ENCODE data around the gene PTK6.

The PTK6 gene

GRCh38 chr20:63568986-63569949 is 32.1 kb upstream of the PTK6 start:
- DNase-seq (ENCODE audit: low read depth in 2 of 2): no peak

GRCh38 chr20:63568170-63568981 is 31.2 kb upstream of the PTK6 start:
- DNase-seq (ENCODE audit: low read depth in 2 of 2): no peak

- peak; percentile 36 to 38 for DNase-seq (ENCODE audit: low read depth in 2 of 2)
Measured at GRCh38 chr20:63567386-63568169, 30.4 kb upstream of the PTK6 start.

GRCh38 chr20:63567136-63567385 is 29.9 kb upstream of the PTK6 start:
- DNase-seq (ENCODE audit: low read depth in 2 of 2): no peak

- DNase-seq (ENCODE audit: low read depth in 2 of 2): no peak
Measured at GRCh38 chr20:63566395-63567135, 29.4 kb upstream of the PTK6 start.

- no peak for DNase-seq (ENCODE audit: low read depth in 2 of 2)
Measured at GRCh38 chr20:63565699-63566335, 28.6 kb upstream of the PTK6 start.

GRCh38 chr20:63565021-63565698 is 28.0 kb upstream of the PTK6 start:
- DNase-seq (ENCODE audit: low read depth in 2 of 2): no peak

GRCh38 chr20:63564036-63564810 is 27.0 kb upstream of the PTK6 start:
- no peak for DNase-seq (ENCODE audit: low read depth in 2 of 2)

GRCh38 chr20:63563225-63563935 is 26.2 kb upstream of the PTK6 start:
- no peak for DNase-seq (ENCODE audit: low read depth in 2 of 2)

- no peak for DNase-seq (ENCODE audit: low read depth in 2 of 2)
Measured at GRCh38 chr20:63562461-63563224, 25.5 kb upstream of the PTK6 start.

- DNase-seq (ENCODE audit: low read depth in 2 of 2): no peak
Measured at GRCh38 chr20:63561624-63562396, 24.6 kb upstream of the PTK6 start.

GRCh38 chr20:63560856-63561609 is 23.9 kb upstream of the PTK6 start:
- no peak for DNase-seq (ENCODE audit: low read depth in 2 of 2)

- no peak for DNase-seq (ENCODE audit: low read depth in 2 of 2)
Measured at GRCh38 chr20:63560333-63560805, 23.2 kb upstream of the PTK6 start.

- DNase-seq (ENCODE audit: low read depth in 2 of 2): peak in 1 of 2 donors; percentile 47
Measured at GRCh38 chr20:63559485-63560332, 22.5 kb upstream of the PTK6 start.

GRCh38 chr20:63558804-63559484 is 21.8 kb upstream of the PTK6 start:
- DNase-seq (ENCODE audit: low read depth in 2 of 2): no peak

All from stimulated activated CD8-positive, alpha-beta memory T cell treated with anti-CD3 and anti-CD28 coated beads, Interleukin-15, amount 100 ng/mL, for 48 hours (primary cell).